K562 (cell line): ENCODE results near the gene ZC3H18. TPM values are rescaled to one million over a fixed set of nuclear protein-coding genes. Genes with fewer than 3 reads are reported as not detected.

ENCODE experiments used
- ARID4B ChIP-seq: sonication (generic); formaldehyde crosslinking; IDR thresholded peaks from 2 replicates; pipeline ENCODE4 v1.8.0; 2022; ENCODE audit warnings: mild to moderate bottlenecking, missing genetic modification reagents
- CBFA2T2 ChIP-seq: fragments of 450-650 bp; conservative IDR thresholded peaks from 2 replicates; pipeline ENCODE4 v1.6.1; 2017; ENCODE audit warnings: mild to moderate bottlenecking
- ELF2 ChIP-seq: fragments of 250-450 bp; sonication (Bioruptor Pico); IDR thresholded peaks from 2 replicates; pipeline ENCODE4 v1.5.0; 2021; ENCODE audit warnings: mild to moderate bottlenecking
- ESRRA ChIP-seq: fragments of 450-650 bp; IDR thresholded peaks from 2 replicates; pipeline ENCODE4 v1.6.1; 2014; ENCODE audit warnings: low read depth, mild to moderate bottlenecking, moderate library complexity, borderline replicate concordance
- ETV5 ChIP-seq: sonication (generic); formaldehyde crosslinking; IDR thresholded peaks from 2 replicates; pipeline ENCODE4 v1.4.0; 2020; ENCODE audit warnings: low read depth, mild to moderate bottlenecking, missing genetic modification reagents
- JUN ChIP-seq, 2 experiments: sonication (generic) in 1 of 2; formaldehyde crosslinking in 1 of 2; IDR thresholded peaks; 2 replicates each; pipeline versions ENCODE4 v1.6.1 to v1.8.0; 2012 to 2022; ENCODE audit warnings: borderline replicate concordance in 2 of 2, mild to moderate bottlenecking in 2 of 2, improper control_type of control experiment in 1 of 2, low read depth in 1 of 2, low read length in 1 of 2, missing genetic modification reagents in 1 of 2
- NFIC ChIP-seq: fragments of 450-650 bp; IDR thresholded peaks from 2 replicates; pipeline ENCODE4 v1.6.1; 2017; ENCODE audit warnings: mild to moderate bottlenecking, inconsistent platforms
- PHF21A ChIP-seq: fragments of 450-650 bp; IDR thresholded peaks from 2 replicates; pipeline ENCODE4 v1.6.1; 2017; ENCODE audit warnings: low read depth, borderline replicate concordance
- PTRF ChIP-seq: fragments of 450-650 bp; IDR thresholded peaks from 2 replicates; pipeline ENCODE4 v1.6.1; 2016; ENCODE audit warnings: mild to moderate bottlenecking, missing genetic modification characterization, missing compliant biosample characterization
- RBM39 ChIP-seq: fragments of 200-400 bp; formaldehyde crosslinking; optimal IDR thresholded peaks from 2 replicates; pipeline ENCODE3; 2018; ENCODE audit warnings: low read depth, low read length
- SMARCC2 ChIP-seq: fragments of 450-650 bp; IDR thresholded peaks from 2 replicates; pipeline ENCODE4 v1.6.1; 2017; ENCODE audit warnings: antibody characterized with exemption, moderate library complexity, mild to moderate bottlenecking, low read depth
- SOX6 ChIP-seq: fragments of 450-650 bp; IDR thresholded peaks from 2 replicates; pipeline ENCODE4 v1.6.1; 2014; ENCODE audit warnings: mild to moderate bottlenecking
- UBTF ChIP-seq, 2 experiments: IDR thresholded peaks; 2 replicates each; pipeline ENCODE4 v1.6.1; 2012; ENCODE audit warnings: improper control_type of control experiment in 2 of 2, low read depth in 2 of 2, low read length in 2 of 2, borderline replicate concordance in 1 of 2
- ZHX1 ChIP-seq: fragments of 150-350 bp; conservative IDR thresholded peaks from 2 replicates; pipeline ENCODE4 v1.6.1; 2014; ENCODE audit warnings: low read length
- ZNF639 ChIP-seq, 2 experiments: fragments of 200-800 bp in 1 of 2; sonication (Bioruptor generic) in 1 of 2; sonication (generic) in 1 of 2; formaldehyde crosslinking in 1 of 2; IDR thresholded peaks in 1 of 2; conservative IDR thresholded peaks in 1 of 2; 2 replicates each; pipeline versions ENCODE4 v1.5.0 to v1.6.1; 2016 to 2020; ENCODE audit warnings: missing compliant biosample characterization in 1 of 2, missing genetic modification characterization in 1 of 2, missing genetic modification reagents in 1 of 2
- ZNF717 ChIP-seq: fragments of 250-450 bp; sonication (Bioruptor Pico); IDR thresholded peaks from 2 replicates; pipeline ENCODE4 v1.5.0; 2021
- polyA plus RNA-seq, 8 experiments: library from polyadenylated mRNA; depleted of rRNA in 4 of 8; stranded (reverse) in 5 of 8; unstranded in 3 of 8; fragments of >200 nt; fragmentation: Nextera tagmentation in 2 of 8; fragmentation: Illumina TruSeq in 1 of 8; extraction: Ambion mirVana in 2 of 8; extraction: Trizol in 1 of 8; gene quantifications; 2 replicates each; pipeline versions ENCODE4 v1.2.1 to v1.2.3, GENCODE V29; 2011 to 2014; ENCODE audit warnings: inconsistent platforms in 1 of 8, missing spikeins in 1 of 8
- total RNA-seq, 7 experiments: library from RNA; depleted of rRNA in 6 of 7; stranded (reverse); fragments of >200 nt in 6 of 7; fragmentation: Illumina TruSeq in 2 of 7; extraction: Trizol in 2 of 7; gene quantifications; 2 replicates each; pipeline versions ENCODE4 v1.2.1 to v1.2.3, GENCODE V29; 2011 to 2021; ENCODE audit warnings: low replicate concordance in 1 of 7

The ZC3H18 gene
- total and polyA plus RNA-seq, 9 of the 15 experiments (the other 6 are each of a cell fraction or from before 2014, with no cell fraction given), result 1.7 to 88.7 (median 26.9) TPM

GRCh38 chr16:88628512-88628974 lies 58.3 kb downstream of the ZC3H18 start (continued):
- TF ChIP-seq ZHX1 (no peak), PHF21A (0 out of 2 replicates have a peak, but pooled peaks have one; percentile 35), CBFA2T2 (no peak), ELF2 (0 out of 2 replicates have a peak, but pooled peaks have one; percentile 51), ARID4B (0 out of 2 replicates have a peak, but pooled peaks have one; percentile 48), RBM39 (no peak), PTRF (no peak), ESRRA (peak; percentile 81), ZNF717 (CRISPR knock-in tag) (no peak), NFIC (peak; percentile 55), SMARCC2 (no peak), ZNF639 (CRISPR knock-in tag; conservative IDR thresholded peaks at IDR 0.05 in 1 of 2, IDR thresholded peaks at IDR 0.05 in 1 of 2) (no peak; a peak in 1 of 4 replicates), SOX6 (peak; percentile 44; the same call in 1 of the 2 replicates), JUN (IDR thresholded peaks at IDR 0.05; ENCODE audit: borderline replicate concordance, low read depth, low read length) (0 out of 2 replicates have a peak, but pooled peaks have one; percentile 41), JUN (CRISPR knock-in tag; IDR thresholded peaks at IDR 0.05; ENCODE audit: borderline replicate concordance) (no peak), UBTF (IDR thresholded peaks at IDR 0.05; ENCODE audit: borderline replicate concordance in 1 of 2, low read depth in 2 of 2, low read length in 2 of 2) (peak; percentile 44 to 81; a peak in 1 of 4 replicates), ETV5 (CRISPR knock-in tag) (no peak)
